HG03108 (cell line): ENCODE data around the gene OR8H2.
"Not testable (repeated sequence)": the region's sequence is repeated elsewhere in the genome, so short reads cannot be mapped to it uniquely, and the experiment has no call there.

ENCODE experiments used
- ATAC-seq: cut with Tn5 transposase; IDR thresholded peaks from one replicate; pipeline ENCODE4 v1.9.1; 2021; ENCODE audit warnings: moderate library complexity; ENCODE audit not compliant: unreplicated experiment

OR8H2 gene

GRCh38 chr11:56103210-56103737, at the start of gene OR8H2:
TSS of gene OR8H2 (plus strand) at chr11:56103687. CDS start at chr11:56105043, 1,356 bp downstream.
- no peak for ATAC-seq

GRCh38 chr11:56056366-56056765, 47.1 kb upstream of the OR8H2 start:
- not testable (repeated sequence) for ATAC-seq

- ATAC-seq: not testable (repeated sequence)
Observed at GRCh38 chr11:56057661-56058237, 45.7 kb upstream of the OR8H2 start.

GRCh38 chr11:56058260-56058780, 45.2 kb upstream of the OR8H2 start:
- not testable (repeated sequence) for ATAC-seq

GRCh38 chr11:56066980-56067379, 36.5 kb upstream of the OR8H2 start:
- no peak for ATAC-seq

GRCh38 chr11:56089697-56090096, 13.8 kb upstream of the OR8H2 start:
- no peak for ATAC-seq

- ATAC-seq: no peak
Observed at GRCh38 chr11:56093008-56093407, 10.5 kb upstream of the OR8H2 start, which contains the start of gene OR8I2. TSS of gene OR8I2 (plus strand) at chr11:56093308. CDS start at chr11:56093308, 0 bp downstream.

GRCh38 chr11:56122073-56122472, 18.6 kb downstream of the OR8H2 start, which contains the start of gene OR8H3:
TSS of gene OR8H3 (plus strand) at chr11:56122373. CDS start at chr11:56122373, 0 bp downstream.
- ATAC-seq: no peak

- no peak for ATAC-seq
Observed at GRCh38 chr11:56140151-56140661, 36.7 kb downstream of the OR8H2 start, which contains the start of gene OR8J3. TSS of gene OR8J3 (minus strand) at chr11:56140201. CDS start at chr11:56137718, 2,483 bp downstream.

- ATAC-seq: not testable (repeated sequence)
Observed at GRCh38 chr11:56143681-56144080, 40.2 kb downstream of the OR8H2 start.

GRCh38 chr11:56151376-56151775, 47.9 kb downstream of the OR8H2 start:
- ATAC-seq: no peak

- ATAC-seq: no peak
Observed at GRCh38 chr11:56152333-56152732, 48.8 kb downstream of the OR8H2 start.
